GM13977 (cell line): ENCODE data around the gene CREM.

Source experiments
- DNase-seq: peaks from one replicate; pipeline ENCODE4 v3.0.0; 2012; ENCODE audit warnings: low spot score
- in situ Hi-C: fragments of 300-500 bp; cut with MboI; formaldehyde crosslinking; loops from one replicate; pipeline ENCODE4 v1.12.0; 2022; ENCODE audit warnings: low sequenced_read_pairs, low pct_unique_long_range_greater_than_20kb, mixed read lengths, inconsistent platforms; ENCODE audit not compliant: unreplicated experiment
- TF ChIP-seq, protein P1 (sequence below): IDR thresholded peaks from 2 replicates; pipeline ENCODE4 v1.5.1; 2012; ENCODE audit warnings: mild to moderate bottlenecking, control low read depth; ENCODE audit not compliant: insufficient read depth; ENCODE audit errors: extremely low read depth, missing control alignments

CREM gene

DNA sequence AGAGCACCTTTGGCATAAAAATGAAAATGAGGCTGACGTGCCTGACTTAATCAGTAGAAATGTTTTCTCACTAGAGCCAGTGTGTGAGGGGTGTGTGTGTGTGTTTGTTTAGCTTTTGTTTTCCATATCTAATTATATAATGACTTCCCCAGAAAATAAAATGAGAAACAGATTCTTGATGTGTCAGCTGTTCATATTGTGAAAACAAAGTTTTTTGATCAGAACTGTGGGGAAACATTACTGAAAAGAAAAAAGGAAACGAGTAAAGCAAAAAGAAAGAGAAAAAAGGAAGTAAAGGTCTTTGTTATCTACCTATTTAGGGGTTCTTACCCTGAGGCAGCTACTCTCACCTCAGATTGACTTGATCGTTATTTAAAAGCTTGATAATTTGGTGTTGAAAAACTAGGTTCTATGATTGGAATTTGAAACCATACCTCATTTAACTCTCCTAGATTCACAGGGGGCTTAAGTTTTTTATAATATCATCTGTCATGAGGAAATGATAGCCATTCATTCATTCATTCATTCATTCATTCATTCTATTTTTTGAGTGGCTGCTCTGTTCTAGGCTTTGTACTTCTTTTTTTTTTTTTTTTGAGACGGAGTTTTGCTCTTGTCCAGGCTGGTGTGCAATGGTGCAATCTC lies 58.0 kb downstream of the CREM start:
- in situ Hi-C loops: no loop called here
- DNase-seq: peak; percentile 43
- TF ChIP-seq, protein P1, sequence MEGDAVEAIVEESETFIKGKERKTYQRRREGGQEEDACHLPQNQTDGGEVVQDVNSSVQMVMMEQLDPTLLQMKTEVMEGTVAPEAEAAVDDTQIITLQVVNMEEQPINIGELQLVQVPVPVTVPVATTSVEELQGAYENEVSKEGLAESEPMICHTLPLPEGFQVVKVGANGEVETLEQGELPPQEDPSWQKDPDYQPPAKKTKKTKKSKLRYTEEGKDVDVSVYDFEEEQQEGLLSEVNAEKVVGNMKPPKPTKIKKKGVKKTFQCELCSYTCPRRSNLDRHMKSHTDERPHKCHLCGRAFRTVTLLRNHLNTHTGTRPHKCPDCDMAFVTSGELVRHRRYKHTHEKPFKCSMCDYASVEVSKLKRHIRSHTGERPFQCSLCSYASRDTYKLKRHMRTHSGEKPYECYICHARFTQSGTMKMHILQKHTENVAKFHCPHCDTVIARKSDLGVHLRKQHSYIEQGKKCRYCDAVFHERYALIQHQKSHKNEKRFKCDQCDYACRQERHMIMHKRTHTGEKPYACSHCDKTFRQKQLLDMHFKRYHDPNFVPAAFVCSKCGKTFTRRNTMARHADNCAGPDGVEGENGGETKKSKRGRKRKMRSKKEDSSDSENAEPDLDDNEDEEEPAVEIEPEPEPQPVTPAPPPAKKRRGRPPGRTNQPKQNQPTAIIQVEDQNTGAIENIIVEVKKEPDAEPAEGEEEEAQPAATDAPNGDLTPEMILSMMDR: no peak

GRCh38 chr10:35185260-35186034 lies 58.8 kb downstream of the CREM start:
- DNase-seq: peak; percentile 23
- in situ Hi-C loops: no loop called here
- TF ChIP-seq, protein P1: no peak

DNA sequence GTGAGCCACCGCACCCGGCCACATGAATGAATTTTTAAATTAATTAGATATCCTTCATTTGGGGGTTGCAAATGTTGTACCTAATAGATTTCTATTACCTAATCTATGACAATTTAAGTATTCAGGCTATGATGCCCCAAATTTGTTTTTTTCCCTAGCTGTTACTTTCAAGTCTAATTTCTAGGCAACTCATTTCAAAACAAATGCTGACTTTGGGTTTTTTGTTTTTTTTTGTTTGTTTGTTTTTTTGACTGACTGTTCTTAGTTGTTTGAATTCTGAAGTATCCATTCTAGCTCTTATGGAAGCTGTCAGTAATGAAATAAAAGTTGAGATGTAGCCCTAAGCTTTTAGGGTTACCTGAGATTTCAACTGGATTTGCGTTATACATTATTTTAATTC lies 62.3 kb downstream of the CREM start:
- TF ChIP-seq, protein P1: no peak
- in situ Hi-C loops: no loop called here
- no peak for DNase-seq

DNA sequence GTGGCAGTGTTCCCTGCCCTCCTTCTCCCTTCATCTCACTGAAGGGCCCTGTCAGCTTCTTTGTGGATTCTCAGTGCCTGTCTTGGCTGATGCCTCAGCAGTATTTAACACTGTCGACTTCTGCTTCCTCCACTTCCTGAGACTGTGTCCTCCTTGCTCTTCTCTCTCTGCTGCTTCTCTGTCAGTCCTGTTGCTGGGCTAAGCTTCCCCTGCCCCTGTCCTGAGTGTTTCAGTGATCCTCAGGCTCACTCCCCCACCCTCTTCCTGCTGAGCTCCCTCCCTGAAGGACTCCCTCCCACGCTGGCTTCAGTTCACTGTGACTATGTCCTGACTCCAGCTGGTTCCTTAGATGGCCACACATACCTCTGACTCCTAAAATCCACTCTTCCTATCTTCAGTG lies 64.9 kb downstream of the CREM start:
- TF ChIP-seq, protein P1: no peak

DNA sequence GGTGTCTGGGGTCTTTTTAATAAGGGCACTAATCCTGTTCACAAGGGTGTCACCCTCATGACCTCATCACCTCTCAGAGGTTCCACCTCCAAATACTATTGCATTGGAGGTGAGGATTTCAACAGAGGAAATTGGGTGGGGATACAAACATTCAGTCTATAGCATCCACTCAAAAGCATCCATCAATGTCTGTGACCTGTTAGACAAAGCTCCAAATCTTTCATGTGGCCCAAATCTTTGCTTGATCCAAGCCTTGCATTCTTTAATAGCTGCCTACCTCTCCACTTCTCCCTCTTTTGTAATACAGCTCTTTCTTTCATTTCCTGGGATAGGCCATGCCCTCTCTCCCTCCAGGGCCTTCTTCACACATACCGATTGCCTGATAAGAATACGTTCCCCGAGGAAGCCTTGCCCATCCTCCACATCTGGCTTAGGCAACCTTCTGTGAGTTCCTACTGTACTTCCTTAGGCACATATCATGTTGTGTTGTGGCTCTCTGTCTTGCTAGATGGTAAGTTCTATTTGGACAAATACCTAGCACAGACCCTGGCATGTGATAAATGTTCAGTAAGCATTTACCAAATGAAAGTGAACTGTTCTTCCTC lies 66.1 kb downstream of the CREM start:
- TF ChIP-seq, protein P1: no peak
- in situ Hi-C loops: no loop called here
- no peak for DNase-seq

More for the DNA sequence above, 64.9 kb downstream of the CREM start:
- in situ Hi-C loops: no loop called here
- DNase-seq: no peak

DNA sequence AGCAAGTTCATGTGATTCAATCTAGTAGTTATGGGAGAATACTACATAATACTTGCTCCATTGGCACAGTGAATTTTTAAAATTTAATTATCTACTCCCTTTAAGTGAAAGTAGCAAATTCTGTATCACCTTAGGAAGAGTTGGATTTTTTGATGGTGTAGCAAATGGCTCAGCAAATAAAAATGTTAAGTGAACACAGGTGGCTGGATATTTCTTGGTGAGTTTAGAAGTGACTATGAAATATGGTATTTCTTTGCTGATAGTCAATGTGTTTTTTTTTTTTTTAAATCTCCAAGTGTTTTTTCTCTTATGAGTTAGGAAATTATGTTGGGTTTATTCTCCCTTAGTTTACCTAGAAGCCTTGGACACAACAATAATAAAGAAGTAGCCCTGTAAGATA lies 67.8 kb downstream of the CREM start:
- in situ Hi-C loops: no loop called here
- TF ChIP-seq, protein P1: no peak
- no peak for DNase-seq
